PFSK-1 (cell line): ENCODE measurements around the gene MACROH2A1.

ENCODE experiments used
- FOXP2 ChIP-seq: optimal IDR thresholded peaks from 2 replicates; pipeline ENCODE3; 2011; ENCODE audit warnings: borderline replicate concordance, control low read depth, inconsistent platforms; ENCODE audit not compliant: insufficient read depth; ENCODE audit errors: extremely low read length, extremely low read depth
- POLR2AphosphoS5 ChIP-seq: IDR thresholded peaks from 2 replicates; pipeline ENCODE4 v1.6.1; 2012; ENCODE audit warnings: low read depth, mild to moderate bottlenecking, control low read depth, low read length, moderate library complexity
- REST ChIP-seq, 2 experiments: IDR thresholded peaks; 2 replicates each; pipeline versions ENCODE4 v1.6.1 to v1.8.0; 2011 to 2012; ENCODE audit warnings: low read depth in 2 of 2, low read length in 2 of 2, control low read depth in 1 of 2, inconsistent platforms in 1 of 2, mild to moderate bottlenecking in 1 of 2, moderate library complexity in 1 of 2; ENCODE audit not compliant: insufficient read depth in 1 of 2
- SIN3A ChIP-seq: IDR thresholded peaks from 2 replicates; pipeline ENCODE4 v1.6.1; 2012; ENCODE audit warnings: mild to moderate bottlenecking, low read length, moderate library complexity, borderline replicate concordance; ENCODE audit not compliant: insufficient read depth
- TAF1 ChIP-seq: IDR thresholded peaks from 2 replicates; pipeline ENCODE4 v1.6.1; 2012; ENCODE audit warnings: low read length, control low read depth, borderline replicate concordance; ENCODE audit not compliant: insufficient read depth

MACROH2A1 gene

DNA sequence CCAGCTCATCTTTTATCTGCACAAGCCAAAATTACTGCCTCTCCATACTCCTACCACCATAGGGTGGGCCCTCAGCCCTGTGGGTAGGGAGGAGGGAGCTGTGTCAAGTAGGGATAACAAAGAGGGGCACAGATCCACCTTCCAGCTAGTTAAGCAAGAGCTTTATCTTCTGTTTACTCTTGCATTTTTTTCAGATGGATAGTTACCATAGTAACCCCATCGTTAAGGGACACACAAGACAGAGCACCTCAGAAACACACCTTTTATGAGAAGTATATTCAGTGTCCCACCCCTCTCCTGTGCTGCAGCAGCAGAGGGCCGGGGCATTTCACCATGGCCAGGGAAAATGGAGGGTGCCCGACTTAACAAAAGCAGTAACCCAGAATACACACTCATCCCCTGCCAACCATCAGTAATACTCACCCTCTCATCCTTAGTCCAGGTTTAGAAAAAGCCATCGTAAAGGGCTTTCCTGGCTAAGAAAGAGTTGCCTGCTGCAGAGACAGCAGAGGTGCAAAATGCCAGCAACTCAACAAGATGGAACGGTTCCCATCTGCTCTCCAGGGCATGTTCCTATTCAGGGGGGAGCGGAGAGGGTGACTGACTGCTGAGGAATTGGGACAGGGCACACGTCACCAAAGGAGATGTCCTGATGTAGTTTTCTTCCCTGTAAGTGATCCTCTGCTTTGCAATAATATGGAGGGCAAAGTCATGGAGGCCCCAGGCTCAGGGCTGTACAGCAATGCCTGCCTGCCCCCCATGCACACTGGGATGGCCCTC is 25.1 kb downstream of the MACROH2A1 start:
- TF ChIP-seq TAF1 (no peak), SIN3A (no peak)

DNA sequence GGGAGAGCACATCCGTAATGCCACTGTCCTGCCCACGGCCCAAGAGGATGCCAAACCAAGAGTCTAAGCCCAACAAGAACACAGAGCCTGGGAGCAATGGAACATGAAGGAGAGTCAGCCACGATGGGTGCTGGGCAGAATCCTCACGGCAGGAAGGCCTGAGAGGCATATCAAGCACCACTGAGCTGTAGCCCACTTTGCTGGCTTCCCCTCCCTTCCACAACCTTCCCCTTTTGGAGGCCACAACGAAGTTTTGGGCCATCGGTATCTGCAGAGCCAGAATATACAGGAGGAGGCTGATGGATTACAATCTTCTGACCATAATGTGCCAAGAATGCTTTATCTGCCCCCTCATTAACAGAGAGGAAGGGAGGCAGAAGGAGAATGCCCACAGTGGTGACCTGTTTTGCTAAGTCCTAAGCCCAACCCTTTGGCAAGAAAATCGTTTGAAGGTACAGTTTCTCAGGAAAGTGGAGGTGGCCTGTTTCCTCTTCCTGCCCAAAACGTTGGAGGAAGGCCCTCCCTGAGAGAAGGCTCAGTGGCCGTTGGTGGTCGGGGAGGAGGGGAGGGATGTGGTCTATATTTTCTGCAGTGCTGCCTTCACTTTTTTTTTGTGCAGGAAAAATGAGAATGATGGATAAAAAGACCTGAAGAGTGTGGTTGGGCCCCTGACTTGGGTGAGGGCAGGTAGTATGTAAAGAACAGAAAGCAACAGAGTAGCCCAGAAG is 26.2 kb downstream of the MACROH2A1 start:
- TF ChIP-seq SIN3A: no peak
- no peak for TF ChIP-seq FOXP2

DNA sequence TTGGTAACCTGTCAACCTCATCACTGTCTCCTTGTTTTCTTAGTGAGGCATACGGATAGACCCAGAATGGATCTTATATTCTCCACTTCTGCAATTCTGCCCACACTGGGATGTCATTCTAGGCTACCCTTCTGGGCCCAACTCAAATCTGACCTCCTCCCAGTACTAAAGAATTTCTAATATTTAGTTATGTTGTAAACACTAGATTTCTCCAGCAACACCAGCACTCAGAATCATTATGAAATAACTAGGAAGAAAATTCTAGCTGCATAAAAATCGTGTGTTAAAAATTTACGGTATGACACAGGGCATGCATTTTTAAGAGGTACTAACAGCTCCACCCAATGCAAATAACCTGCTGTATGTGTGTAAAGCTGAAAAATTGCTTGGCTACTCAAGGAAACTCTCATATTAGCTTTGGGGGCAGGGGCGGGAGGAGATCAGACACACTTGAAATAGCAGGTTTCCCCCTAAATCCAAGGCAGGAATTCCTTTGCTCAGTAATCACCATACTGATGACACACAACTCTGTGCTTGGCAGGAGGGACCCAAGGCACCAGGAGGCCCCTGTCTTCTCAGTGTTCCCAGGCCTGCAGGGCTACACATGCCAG is 27.3 kb downstream of the MACROH2A1 start:
- TF ChIP-seq REST (IDR thresholded peaks at IDR 0.05; ENCODE audit: insufficient read depth in 1 of 2, low read depth in 2 of 2, low read length in 2 of 2): no peak
- TF ChIP-seq FOXP2: no peak
- TF ChIP-seq SIN3A: no peak
- no peak for TF ChIP-seq TAF1
- no peak for TF ChIP-seq POLR2AphosphoS5

- TF ChIP-seq POLR2AphosphoS5 (no peak), SIN3A (no peak), REST (IDR thresholded peaks at IDR 0.05; ENCODE audit: insufficient read depth in 1 of 2, low read depth in 2 of 2, low read length in 2 of 2) (no peak), TAF1 (no peak), FOXP2 (no peak)
Measured at GRCh38 chr5:135369952-135370351, 29.1 kb downstream of the MACROH2A1 start.

GRCh38 chr5:135367554-135367953 is 31.5 kb downstream of the MACROH2A1 start:
- TF ChIP-seq FOXP2: no peak
- TF ChIP-seq SIN3A: no peak
- TF ChIP-seq TAF1: no peak
- TF ChIP-seq REST (IDR thresholded peaks at IDR 0.05; ENCODE audit: insufficient read depth in 1 of 2, low read depth in 2 of 2, low read length in 2 of 2): no peak
- no peak for TF ChIP-seq POLR2AphosphoS5
